C1 segment of cervical spinal cord (tissue), 14 donors: ENCODE results near the gene MYH7.
"Not testable (repeated sequence)": the region's sequence is repeated elsewhere in the genome, so short reads cannot be mapped to it uniquely, and the experiment has no call there.

Experiments used
- DNase-seq, 14 donors: peaks; one replicate each; lab custom pipeline; 2025; lab: John Stamatoyannopoulos, UW

Gene MYH7

DNA sequence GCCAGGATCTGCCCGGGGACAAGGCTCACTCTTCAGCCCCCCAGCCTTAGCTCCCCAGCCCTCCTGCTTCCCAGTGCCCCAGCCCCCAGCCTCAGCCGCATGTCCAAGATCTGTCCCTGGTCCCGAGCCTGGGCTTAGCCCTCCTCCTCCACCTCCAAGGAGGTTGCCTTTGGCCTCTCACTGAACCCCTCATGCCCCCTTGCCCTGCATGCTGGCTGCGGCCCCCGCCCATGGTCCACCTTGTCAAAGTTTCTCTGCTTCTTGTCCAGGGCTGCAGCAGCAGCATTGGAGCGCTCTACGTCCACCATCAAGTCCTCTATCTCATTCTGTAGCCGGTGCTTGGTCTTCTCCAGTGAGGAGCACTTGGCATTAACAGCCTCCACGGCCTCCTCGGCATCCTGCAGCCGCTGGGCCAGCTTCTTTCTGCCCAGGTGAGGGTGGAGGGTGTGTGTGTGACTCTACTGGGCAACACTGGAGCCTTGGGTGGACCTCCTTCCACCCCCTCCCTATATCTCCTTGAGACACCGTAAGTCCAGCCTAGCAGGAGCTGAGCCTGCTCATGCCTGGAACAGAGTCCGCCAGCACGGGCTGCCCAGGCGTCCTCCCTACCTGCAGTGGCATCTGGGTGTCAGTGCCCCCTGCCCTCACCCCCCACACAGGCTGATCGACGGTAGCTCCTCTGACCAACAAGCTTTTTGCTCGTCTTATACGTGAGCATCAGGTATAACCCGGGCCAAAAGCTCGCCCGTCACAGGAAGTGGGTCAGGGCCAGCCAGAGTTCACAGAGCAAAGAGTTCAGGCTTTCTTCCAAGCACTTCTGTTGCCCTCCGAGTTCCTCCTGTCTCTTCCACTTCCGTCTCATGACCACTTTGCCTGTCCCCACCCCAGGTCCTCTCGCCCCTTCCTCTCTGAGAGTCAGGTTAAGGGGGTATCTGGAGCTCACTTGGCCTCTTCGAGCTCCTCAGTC is 47.3 kb downstream of the MYH7 start:
- DNase-seq = no peak

- no peak for DNase-seq
Measured at GRCh38 chr14:23386999-23387398, 48.5 kb downstream of the MYH7 start.

DNA sequence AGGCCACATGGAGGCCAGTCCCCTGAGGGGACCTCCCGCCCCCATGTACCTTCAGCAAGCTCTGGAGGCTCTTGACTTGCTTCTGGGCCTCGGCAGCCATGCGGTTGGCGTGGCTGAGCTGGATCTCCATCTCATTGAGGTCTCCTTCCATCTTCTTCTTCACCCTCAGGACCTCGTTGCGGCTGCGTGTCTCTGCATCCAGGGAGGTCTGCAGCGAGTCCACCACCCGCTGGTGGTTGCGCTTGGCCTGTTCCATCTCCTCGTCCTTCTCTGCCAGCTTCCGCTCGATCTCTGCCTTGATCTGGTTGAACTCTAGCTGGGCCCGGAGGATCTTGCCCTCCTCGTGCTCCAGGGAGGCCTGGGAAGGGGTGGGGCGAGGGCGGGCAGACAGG is 49.2 kb downstream of the MYH7 start:
- not testable (repeated sequence) for DNase-seq

DNA sequence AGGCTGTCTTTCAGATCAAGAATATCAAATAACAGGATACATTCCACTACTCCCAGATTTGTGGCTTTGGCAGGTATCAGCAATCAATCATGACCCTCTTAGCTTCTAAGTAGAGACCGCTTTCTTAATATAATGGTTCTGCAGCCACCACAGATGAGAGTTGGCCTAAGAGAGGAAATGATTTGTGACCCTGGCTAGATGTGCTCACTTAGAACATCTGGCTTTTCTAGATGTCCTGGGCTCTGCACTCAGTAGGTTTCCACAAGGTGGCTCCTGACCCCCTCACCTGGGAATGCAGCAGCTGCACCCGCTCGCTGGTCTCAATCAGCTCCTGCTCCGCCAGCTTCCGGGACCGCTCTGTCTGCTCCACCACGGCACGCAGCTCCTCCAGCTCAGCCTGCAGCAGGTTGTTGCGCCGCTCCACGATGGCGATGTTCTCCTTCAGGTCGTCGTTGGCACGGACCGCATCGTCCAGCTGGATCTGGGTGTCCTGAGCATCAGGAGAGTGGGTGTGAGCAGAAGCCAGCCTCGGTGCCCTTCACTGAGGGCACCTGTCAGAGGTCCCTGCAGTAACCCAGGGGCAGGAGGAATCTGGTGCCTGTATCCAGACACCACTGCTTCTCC is 49.7 kb downstream of the MYH7 start:
- no peak for DNase-seq

DNA sequence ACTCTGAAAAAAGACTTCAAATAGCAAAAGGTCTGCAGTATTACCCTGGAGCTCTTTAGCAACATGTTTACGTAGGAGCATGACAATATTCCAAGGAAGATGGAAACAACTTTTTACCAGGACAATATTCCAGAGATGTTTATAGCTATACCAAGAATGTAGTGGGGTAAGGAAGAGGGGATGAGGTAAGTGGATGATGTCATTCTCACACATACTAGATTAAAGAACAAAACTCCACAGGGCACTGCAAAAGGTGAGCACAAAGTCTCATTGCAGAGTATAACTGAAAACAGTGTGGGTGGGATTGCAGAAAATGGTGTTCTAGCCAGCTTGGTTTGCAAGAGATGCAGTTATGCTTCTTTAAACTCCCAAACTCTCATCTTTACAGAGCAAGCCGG is 50.2 kb downstream of the MYH7 start:
- no peak for DNase-seq

DNA sequence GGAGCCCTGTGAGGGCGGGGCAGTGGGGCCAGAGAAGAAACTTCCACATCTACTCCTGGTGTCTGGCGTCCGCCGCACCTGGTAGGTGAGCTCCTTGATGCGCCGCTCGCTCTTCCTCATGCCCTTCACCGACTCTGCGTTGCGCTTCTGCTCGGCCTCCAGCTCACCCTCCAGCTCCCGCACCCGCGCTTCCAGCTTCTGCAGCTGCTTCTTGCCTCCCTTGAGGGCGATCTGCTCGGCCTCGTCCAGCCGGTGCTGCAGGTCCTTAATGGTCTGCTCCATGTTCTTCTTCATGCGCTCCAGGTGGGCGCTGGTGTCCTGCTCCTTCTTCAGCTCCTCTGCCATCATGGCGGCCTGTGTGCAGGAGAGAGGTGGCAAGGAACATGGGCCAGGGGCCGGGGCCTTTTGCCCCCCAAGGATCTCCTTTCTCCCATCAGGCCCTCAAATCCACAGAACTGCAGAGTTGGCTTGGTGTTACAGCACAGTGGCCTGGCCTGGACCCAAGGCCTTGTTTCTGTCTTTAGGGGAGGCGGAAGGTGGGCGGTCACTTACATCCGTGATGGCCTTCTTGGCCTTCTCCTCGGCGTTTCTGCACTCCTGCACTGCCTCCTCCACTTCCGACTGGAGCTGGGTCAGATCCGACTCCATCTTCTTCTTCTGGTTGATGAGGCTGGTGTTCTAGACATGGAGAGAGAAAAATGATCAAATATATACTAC is 50.9 kb downstream of the MYH7 start:
- no peak for DNase-seq

GRCh38 chr14:23382731-23383440 is 52.6 kb downstream of the MYH7 start:
- no peak for DNase-seq

DNA sequence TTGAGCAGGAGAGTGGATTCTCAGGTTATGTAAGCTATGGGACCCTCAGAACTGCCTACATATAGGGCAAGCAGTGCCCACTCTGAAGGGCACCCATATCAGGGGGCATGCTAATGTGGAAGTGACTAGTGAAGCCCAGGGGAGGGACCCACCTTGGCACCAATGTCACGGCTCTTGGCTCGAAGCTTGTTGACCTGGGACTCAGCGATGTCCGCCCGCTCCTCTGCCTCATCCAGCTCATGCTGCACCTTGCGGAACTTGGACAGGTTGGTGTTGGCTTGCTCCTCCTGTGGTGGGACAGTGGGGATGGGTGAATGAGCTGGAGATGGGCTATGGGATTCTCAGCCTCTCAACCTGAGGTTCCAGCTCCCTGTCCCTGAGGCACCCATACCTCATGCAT is 53.2 kb downstream of the MYH7 start:
- no peak for DNase-seq

GRCh38 chr14:23381871-23382270 is 53.6 kb downstream of the MYH7 start:
- no peak for DNase-seq

DNA sequence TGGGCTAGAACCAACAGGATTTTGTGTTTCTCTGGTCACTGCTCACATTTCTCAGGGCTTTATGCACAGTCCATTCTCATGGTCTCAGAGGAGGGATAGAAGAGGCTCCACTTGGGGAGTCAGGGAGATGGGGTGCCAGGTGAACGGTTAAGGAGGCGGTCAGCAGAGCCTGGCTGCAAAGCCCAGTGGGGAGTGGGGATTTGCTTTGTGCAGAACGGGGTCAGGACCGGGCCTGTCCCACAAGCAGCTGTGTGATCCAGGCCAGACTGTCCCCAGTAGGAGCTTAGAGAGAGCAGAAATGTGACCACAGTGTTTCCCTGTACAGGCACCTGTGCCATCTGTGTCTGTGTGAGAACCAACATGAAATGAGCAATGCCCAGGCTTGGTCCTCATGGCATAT is 54.5 kb downstream of the MYH7 start:
- DNase-seq = peak in 1 of 14 donors; percentile 28

GRCh38 chr14:23380197-23380914 is 55.1 kb downstream of the MYH7 start:
- peak in 4 of 14 donors; percentile 37 to 51 (median 42) for DNase-seq

DNA sequence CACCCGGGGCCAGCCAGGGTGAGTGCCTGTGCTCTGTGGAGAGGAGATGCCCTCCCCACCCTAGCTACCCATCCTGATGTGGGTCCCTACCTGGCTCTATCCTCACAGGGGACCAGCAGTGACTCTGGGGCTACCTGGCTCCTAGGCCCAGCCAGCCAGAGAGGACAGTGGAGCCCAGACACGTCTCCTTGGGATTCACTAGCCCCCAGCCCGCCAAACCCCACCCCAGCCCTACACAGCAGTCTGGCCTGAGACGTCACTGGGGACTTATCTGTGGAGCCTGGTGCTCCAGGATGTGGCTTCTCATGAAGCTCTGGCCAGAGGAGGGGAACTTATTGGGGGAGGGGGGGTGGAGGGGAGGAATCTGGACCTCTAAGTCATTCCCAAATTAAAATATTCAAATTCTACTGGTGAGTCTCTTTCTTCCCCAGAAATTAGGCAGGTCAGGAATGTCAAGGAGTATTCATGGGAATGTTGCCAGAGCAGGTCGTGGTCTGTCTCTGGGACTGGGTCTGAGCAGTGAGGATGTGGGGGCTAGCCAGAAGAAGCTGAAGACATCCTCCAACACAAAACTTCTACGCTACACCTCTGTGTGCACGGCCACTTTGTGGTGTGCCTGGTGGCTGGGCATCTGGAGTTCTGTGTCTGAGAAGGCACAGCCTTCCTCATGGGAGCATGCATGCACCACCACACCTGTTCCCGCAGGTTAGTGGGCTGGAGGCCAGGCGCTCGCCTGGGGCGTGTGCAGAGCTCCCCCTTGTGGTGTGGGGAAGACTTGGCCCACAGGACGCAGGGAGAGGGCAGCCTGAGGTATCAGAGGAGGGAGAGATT is 55.9 kb downstream of the MYH7 start:
- peak in 8 of 14 donors; percentile 7 to 50 (median 32) for DNase-seq

- DNase-seq = no peak
Measured at GRCh38 chr14:23378612-23379220, 56.7 kb downstream of the MYH7 start.

GRCh38 chr14:23377573-23378563 is 57.6 kb downstream of the MYH7 start:
- DNase-seq = peak in 3 of 14 donors; percentile 32 to 63 (median 40)

- DNase-seq = peak in 1 of 14 donors; percentile 85
Measured at GRCh38 chr14:23377198-23377550, 58.3 kb downstream of the MYH7 start.

GRCh38 chr14:23376482-23377197 is 58.8 kb downstream of the MYH7 start, which contains the start of gene CMTM5:
Gene CMTM5, plus strand, starts transcription at chr14:23377046. Its CDS starts 206 bp downstream, at chr14:23377252.
- peak in 13 of 14 donors; percentile 62 to 96 (median 88) for DNase-seq

GRCh38 chr14:23375527-23376251 is 59.8 kb downstream of the MYH7 start:
- peak in 1 of 14 donors; percentile 31 for DNase-seq
